K562 (cell line): ENCODE measurements around the gene SLC6A1. TPM values are rescaled to one million over a fixed set of nuclear protein-coding genes. Genes with fewer than 3 reads are reported as not detected.

Experiments
- ESRRA ChIP-seq: fragments of 450-650 bp; IDR thresholded peaks from 2 replicates; pipeline ENCODE4 v1.6.1; 2014; ENCODE audit warnings: low read depth, mild to moderate bottlenecking, moderate library complexity, borderline replicate concordance
- SMARCE1 ChIP-seq: fragments of 450-650 bp; IDR thresholded peaks from 2 replicates; pipeline ENCODE4 v1.7.1; 2016; ENCODE audit warnings: mild to moderate bottlenecking
- ZBTB7A ChIP-seq: IDR thresholded peaks from 2 replicates; pipeline ENCODE4 v1.6.1; 2011; ENCODE audit warnings: low read depth, mild to moderate bottlenecking, low read length, moderate library complexity, borderline replicate concordance; ENCODE audit not compliant: control insufficient read depth
- ZNF121 ChIP-seq: sonication (generic); formaldehyde crosslinking; conservative IDR thresholded peaks from 2 replicates; pipeline ENCODE4 v1.8.0; 2022; ENCODE audit warnings: missing genetic modification reagents
- polyA plus RNA-seq, 8 experiments: library from polyadenylated mRNA; depleted of rRNA in 4 of 8; stranded (reverse) in 5 of 8; unstranded in 3 of 8; fragments of >200 nt; fragmentation: Nextera tagmentation in 2 of 8; fragmentation: Illumina TruSeq in 1 of 8; extraction: Ambion mirVana in 2 of 8; extraction: Trizol in 1 of 8; gene quantifications; 2 replicates each; pipeline versions ENCODE4 v1.2.1 to v1.2.3, GENCODE V29; 2011 to 2014; ENCODE audit warnings: inconsistent platforms in 1 of 8, missing spikeins in 1 of 8
- total RNA-seq, 7 experiments: library from RNA; depleted of rRNA in 6 of 7; stranded (reverse); fragments of >200 nt in 6 of 7; fragmentation: Illumina TruSeq in 2 of 7; extraction: Trizol in 2 of 7; gene quantifications; 2 replicates each; pipeline versions ENCODE4 v1.2.1 to v1.2.3, GENCODE V29; 2011 to 2021; ENCODE audit warnings: low replicate concordance in 1 of 7
- TF ChIP-seq, protein P1 (sequence below): IDR thresholded peaks from 2 replicates; pipeline ENCODE4 v1.6.1; 2011; ENCODE audit warnings: borderline replicate concordance, low read depth, mild to moderate bottlenecking, moderate library complexity, low read length; ENCODE audit not compliant: insufficient read depth, poor library complexity, severe bottlenecking
- TF ChIP-seq, protein P2 (sequence below): fragments of 450-650 bp; formaldehyde crosslinking; IDR thresholded peaks from 2 replicates; pipeline ENCODE4 v1.4.0; 2022; ENCODE audit warnings: mild to moderate bottlenecking, moderate library complexity
- TF ChIP-seq, protein P3 (sequence below), 3 experiments: IDR thresholded peaks in 2 of 3; conservative IDR thresholded peaks in 1 of 3; 2 replicates each; pipeline ENCODE4 v1.5.1; 2011 to 2012; ENCODE audit warnings: low read length in 3 of 3, mild to moderate bottlenecking in 3 of 3, control low read depth in 2 of 3, improper control_type of control experiment in 1 of 3, inconsistent platforms in 1 of 3, low read depth in 1 of 3, mixed read lengths in 1 of 3, moderate library complexity in 1 of 3; ENCODE audit not compliant: insufficient read depth in 2 of 3
- TF ChIP-seq, protein P4 (sequence below): fragments of 450-650 bp; formaldehyde crosslinking; IDR thresholded peaks from 2 replicates; pipeline ENCODE4 v1.4.0; 2020; ENCODE audit warnings: mild to moderate bottlenecking, moderate library complexity

Gene SLC6A1
- total and polyA plus RNA-seq, 9 of the 15 experiments (the other 6 are each of a cell fraction or from before 2014, with no cell fraction given): not detected

DNA sequence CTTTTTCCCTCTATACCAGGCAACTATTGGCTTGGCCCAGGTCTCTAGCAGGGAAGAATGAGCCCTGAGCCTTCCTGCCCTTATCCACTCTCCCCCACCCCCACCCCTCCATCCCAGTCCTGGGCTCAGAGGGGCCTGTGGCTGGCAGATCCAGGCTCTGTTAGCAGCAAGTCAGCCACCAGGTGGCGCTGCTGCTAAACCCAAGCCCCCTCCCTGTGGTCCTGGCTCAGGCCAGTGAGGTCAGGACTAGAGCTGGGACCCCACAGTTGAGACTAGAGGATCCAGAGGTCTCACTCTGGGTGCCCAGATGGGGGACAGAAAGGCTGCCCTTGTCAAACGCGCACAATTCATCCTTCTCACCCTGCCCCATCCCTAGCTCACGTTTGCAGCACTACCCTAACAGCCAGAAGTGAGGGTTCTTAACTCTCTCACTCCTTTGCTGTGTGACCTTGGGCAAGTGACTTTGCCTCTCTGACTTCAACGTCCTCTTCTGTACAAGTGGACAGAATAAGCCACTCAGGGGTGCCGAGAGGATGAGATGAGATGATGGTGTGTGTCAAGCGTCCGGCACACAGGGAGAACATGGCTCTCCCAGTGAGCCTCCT lies 46.8 kb upstream of the SLC6A1 start (continued):
- TF ChIP-seq, protein P1, sequence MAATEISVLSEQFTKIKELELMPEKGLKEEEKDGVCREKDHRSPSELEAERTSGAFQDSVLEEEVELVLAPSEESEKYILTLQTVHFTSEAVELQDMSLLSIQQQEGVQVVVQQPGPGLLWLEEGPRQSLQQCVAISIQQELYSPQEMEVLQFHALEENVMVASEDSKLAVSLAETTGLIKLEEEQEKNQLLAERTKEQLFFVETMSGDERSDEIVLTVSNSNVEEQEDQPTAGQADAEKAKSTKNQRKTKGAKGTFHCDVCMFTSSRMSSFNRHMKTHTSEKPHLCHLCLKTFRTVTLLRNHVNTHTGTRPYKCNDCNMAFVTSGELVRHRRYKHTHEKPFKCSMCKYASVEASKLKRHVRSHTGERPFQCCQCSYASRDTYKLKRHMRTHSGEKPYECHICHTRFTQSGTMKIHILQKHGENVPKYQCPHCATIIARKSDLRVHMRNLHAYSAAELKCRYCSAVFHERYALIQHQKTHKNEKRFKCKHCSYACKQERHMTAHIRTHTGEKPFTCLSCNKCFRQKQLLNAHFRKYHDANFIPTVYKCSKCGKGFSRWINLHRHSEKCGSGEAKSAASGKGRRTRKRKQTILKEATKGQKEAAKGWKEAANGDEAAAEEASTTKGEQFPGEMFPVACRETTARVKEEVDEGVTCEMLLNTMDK: peak; percentile 3
- TF ChIP-seq, protein P2, sequence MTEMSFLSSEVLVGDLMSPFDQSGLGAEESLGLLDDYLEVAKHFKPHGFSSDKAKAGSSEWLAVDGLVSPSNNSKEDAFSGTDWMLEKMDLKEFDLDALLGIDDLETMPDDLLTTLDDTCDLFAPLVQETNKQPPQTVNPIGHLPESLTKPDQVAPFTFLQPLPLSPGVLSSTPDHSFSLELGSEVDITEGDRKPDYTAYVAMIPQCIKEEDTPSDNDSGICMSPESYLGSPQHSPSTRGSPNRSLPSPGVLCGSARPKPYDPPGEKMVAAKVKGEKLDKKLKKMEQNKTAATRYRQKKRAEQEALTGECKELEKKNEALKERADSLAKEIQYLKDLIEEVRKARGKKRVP (CRISPR knock-in tag): no peak
- TF ChIP-seq, protein P3, sequence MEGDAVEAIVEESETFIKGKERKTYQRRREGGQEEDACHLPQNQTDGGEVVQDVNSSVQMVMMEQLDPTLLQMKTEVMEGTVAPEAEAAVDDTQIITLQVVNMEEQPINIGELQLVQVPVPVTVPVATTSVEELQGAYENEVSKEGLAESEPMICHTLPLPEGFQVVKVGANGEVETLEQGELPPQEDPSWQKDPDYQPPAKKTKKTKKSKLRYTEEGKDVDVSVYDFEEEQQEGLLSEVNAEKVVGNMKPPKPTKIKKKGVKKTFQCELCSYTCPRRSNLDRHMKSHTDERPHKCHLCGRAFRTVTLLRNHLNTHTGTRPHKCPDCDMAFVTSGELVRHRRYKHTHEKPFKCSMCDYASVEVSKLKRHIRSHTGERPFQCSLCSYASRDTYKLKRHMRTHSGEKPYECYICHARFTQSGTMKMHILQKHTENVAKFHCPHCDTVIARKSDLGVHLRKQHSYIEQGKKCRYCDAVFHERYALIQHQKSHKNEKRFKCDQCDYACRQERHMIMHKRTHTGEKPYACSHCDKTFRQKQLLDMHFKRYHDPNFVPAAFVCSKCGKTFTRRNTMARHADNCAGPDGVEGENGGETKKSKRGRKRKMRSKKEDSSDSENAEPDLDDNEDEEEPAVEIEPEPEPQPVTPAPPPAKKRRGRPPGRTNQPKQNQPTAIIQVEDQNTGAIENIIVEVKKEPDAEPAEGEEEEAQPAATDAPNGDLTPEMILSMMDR (IDR thresholded peaks at IDR 0.05 in 2 of 3, conservative IDR thresholded peaks at IDR 0.05 in 1 of 3; ENCODE audit: insufficient read depth in 2 of 3, low read depth in 1 of 3, low read length in 3 of 3): peak; percentile 85 to 92 (median 91)
- TF ChIP-seq ESRRA (peak; percentile 13; the same call in 1 of the 2 replicates), SMARCE1 (0 out of 2 replicates have a peak, but pooled peaks have one; percentile 13), ZBTB7A (peak; percentile 95), ZNF121 (CRISPR knock-in tag) (no peak)
- TF ChIP-seq, protein P4, sequence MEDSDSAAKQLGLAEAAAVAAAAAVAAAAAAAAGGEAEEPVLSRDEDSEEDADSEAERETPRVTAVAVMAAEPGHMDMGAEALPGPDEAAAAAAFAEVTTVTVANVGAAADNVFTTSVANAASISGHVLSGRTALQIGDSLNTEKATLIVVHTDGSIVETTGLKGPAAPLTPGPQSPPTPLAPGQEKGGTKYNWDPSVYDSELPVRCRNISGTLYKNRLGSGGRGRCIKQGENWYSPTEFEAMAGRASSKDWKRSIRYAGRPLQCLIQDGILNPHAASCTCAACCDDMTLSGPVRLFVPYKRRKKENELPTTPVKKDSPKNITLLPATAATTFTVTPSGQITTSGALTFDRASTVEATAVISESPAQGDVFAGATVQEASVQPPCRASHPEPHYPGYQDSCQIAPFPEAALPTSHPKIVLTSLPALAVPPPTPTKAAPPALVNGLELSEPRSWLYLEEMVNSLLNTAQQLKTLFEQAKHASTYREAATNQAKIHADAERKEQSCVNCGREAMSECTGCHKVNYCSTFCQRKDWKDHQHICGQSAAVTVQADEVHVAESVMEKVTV (CRISPR knock-in tag): 0 out of 2 replicates have a peak, but pooled peaks have one; percentile 25
